OCI-LY3 (cell line): Measurements from ENCODE around the gene BAIAP3.

Experiments used
- CTCF ChIP-seq: fragments of 200-600, 300-600 bp; sonication (generic); IDR thresholded peaks from 2 replicates; pipeline ENCODE4 v1.5.1; 2014; ENCODE audit warnings: antibody characterized with exemption, low read length, low read depth
- EZH2phosphoT487 ChIP-seq: fragments of 200-600 bp; shearing (Covaris generic); IDR thresholded peaks from 2 replicates; pipeline ENCODE4 v1.6.1; 2018; ENCODE audit warnings: antibody characterized with exemption, mixed run types, low read depth

- TF ChIP-seq CTCF (no peak), EZH2phosphoT487 (no peak)
These were observed 64.3 kb downstream of the BAIAP3 start for GRCh38 chr16:1397779-1398178.
